NCI-H146 (cell line): ENCODE data around the gene FLII.

Source experiments
- DNase-seq: peaks from one replicate; lab custom pipeline; 2025; lab: John Stamatoyannopoulos, UW

FLII gene

DNA sequence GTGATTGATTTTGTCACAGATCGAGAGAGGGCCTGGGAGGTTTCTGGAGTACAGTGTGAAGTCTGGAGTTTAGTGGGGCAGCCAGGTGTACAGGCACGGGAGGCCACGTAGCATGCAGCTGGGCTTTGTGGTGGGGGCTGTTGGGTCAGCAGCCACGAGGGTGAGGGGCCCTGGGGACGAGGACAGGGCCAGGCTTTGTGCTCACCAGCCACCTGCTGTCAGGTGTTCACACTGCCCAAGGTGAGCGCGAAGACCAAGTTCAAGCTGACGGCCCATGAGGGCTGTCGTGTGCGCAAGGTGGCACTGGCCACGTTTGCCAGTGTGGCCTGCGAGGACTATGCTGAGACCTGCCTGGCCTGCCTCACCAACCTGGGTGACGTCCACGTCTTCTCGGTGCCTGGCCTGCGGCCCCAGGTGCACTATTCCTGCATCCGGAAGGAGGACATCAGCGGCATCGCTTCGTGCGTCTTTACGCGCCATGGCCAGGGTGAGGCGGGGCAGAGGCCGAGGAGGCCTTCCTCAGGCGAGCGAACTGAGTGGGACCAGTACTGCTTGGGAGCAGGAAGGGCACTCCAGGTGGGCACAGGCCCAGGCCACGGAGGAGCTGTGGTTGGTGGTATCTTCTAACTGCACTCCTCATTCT, 17.2 kb downstream of the FLII start:
- no peak for DNase-seq

DNA sequence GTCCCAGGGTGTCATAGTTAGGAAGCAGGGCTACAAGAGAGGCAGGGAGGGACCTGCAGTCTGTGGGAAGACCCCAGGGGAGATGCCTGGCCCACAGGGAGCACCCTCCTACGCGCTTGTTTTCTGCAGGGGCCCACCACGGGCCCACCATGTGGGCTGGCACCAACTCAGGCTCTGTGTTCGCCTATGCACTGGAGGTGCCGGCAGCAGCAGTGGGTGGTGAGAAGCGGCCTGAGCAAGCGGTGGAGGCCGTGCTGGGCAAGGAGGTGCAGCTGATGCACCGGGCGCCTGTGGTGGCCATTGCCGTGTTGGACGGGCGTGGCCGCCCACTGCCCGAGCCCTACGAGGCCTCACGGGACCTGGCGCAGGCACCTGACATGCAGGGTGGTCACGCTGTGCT, 18.1 kb downstream of the FLII start:
- DNase-seq, result no peak

DNA sequence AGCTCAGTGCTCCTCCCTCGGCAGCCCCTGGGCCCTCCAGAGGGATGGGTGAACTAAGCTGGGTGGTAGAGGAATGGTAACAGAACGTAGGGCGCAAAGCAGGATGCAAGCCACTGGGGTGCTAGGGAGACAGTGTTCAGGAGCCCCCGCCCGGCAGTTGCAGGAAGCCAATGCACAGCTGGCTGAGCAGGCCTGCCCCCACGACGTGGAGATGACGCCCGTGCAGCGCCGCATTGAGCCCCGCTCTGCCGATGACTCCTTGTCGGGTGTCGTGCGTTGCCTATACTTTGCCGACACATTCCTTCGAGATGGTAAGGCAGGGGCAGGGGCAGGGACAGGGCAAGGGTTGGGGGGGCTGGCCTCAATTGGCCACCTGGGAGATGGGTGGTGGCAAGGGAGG, 20.2 kb downstream of the FLII start:
- DNase-seq, result no peak

DNA sequence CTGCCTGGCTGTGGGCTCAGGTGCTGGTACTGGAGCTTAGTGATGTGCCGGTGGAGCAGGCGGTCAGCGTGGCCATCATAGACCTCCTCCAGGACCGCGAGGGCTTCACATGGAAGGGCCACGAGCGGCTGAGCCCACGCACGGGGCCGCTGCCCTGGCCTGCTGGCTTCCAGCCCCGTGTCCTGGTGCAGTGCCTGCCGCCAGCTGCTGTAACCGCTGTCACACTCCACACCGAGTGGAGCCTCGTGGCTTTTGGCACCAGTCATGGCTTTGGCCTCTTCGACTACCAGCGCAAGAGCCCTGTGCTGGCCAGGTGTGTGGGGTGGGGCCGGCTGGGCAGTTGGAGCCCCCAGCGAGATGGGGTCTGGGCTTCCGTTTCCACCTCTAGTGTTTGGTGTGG, 21.1 kb downstream of the FLII start:
- no peak for DNase-seq

DNA sequence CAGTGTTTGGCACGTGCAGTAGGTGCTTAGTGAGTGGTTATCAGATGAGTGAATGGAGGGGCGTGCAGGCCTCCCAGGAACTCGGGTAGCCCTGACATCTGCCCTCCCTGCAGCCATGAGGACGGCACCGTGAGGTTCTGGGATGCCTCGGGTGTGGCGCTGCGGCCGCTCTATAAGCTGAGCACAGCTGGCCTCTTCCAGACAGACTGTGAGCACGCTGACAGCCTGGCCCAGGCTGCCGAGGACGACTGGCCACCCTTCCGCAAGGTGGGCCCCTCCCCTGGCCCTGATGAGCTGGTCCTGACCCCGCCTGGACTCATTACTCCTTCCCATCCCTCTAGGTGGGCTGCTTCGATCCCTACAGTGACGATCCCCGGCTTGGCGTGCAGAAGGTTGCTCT, 22.0 kb downstream of the FLII start:
- DNase-seq, result no peak

DNA sequence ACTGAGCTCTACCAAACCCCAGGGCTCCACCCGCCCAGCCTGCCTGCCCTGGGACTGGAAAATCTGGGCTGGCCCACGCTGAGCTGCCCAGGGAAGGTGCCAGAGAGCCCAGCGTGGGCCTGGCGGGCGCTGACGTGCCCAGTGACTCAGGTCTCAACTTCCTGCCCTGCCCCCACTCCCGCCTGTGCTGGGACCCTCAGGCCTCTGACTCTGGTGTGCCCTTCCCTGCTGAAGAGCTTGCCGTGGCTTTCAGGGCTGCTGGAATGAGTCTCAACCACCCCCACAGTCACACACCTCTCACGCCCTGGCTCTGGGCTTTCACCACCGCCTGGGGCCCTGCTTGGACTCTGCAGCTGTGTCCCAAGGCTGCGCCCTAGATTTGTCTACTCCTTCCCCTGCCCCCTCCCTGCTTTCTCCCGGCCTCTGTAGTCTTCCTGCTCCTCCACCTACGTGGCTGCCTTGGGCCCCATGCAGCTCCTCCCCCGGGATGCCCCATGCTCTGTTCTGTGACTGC, 22.7 kb downstream of the FLII start:
- no peak for DNase-seq

DNA sequence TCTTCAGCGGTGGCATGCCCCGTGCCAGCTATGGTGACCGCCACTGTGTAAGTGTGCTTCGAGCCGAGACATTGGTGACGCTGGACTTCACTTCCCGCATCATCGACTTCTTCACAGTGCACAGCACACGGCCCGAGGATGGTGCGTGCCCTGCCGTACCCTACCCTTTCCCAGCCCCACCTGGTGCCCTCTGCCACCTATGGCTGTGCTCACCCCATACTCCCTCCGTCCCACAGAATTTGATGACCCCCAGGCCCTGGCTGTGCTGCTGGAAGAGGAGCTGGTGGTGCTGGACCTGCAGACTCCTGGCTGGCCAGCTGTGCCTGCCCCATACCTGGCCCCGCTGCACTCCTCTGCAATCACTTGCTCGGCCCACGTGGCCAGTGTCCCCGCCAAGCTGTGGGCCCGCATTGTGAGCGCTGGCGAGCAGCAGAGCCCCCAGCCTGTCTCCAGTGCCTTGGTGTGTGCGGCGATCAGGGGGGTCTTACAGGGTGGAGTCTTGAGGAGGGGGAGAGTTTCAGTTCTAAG, 23.6 kb downstream of the FLII start:
- no peak for DNase-seq

DNA sequence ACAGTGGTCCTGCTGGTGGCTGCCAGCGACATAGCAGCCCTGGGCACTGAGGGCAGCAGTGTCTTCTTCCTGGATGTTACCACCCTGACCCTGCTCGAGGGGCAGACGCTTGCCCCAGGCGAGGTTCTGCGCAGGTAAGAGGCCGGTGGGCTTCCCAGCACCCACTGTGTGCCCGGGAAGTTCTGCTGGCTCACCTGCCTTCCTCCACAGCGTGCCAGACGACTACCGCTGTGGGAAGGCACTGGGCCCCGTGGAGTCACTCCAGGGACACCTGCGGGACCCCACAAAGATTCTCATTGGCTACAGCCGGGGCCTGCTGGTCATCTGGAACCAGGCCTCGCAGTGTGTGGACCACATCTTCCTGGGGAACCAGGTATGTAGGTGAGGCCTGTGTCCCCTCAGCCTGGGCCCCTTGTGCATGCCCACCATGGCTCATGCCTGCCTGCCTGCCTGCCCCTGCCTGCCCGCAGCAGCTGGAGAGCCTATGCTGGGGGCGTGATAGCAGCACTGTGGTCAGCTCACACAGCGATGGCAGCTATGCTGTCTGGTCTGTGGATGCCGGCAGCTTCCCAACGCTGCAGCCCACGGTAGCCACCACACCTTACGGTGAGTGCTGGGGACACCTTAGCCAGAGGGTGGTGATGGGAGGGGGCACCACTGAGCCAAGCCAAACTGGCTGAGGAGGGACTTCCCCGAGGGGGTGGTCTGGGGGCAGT, 24.6 kb downstream of the FLII start:
- no peak for DNase-seq

DNA sequence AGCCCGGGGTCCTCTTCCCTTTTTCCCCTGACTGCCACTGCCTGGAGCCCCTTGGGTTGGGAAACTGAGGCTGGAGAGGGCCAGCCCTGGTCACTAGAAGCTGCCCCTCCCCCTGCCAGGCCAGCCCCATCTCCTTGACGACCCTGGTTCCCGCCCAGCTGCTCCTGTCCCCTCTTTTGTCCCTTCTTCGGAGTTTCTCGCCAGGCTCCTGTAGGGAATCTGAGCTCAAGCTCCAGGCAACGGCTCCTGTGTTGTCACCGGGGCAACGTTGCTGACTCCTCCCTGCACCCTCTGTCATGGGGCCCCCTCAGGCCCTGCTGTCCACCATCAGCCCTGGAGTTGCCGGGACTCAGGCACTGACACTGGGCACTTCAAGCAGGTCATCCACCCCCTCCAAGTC, 27.4 kb downstream of the FLII start:
- no peak for DNase-seq

DNA sequence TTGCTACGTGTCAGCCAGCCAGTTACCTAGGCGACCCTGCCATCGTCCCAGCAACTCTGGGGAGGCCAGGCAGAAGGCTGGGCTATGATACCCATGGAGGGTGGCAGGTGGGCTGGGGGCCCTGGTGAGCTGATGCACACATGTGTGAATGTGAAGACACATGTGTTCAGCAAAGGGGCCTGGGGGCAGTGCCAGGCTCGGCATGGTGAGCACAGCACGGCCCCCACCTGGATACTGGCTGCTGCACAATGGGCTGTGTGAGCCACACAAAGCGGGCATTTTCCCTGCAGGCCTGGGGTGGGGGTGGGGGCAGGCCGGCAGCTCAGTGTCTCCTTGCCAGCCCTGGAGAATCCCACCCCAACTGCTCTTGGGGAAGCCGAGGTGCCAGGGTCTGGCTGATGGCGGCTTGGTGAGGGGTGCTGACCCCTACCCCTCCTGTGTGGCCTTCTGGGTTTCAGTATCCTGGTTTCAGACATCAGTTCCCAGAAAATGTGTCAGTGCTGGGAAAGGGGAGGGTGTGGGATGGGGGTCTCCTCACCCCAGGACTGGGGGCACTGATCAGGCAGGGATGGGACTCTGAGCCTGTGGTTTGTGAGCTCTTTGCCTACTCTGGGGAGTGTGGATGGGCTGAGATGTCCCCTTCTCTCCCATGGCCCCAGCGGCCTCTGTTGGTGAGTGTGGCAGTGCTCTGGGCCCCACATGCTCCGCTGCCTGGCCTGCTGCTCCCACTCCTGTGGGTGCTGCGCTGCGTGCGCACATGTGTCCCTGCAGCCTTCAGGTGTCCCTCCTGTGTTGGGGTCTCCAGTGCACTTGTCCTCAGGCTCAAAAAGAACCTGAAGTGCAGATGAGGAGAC, 28.0 kb downstream of the FLII start:
- DNase-seq, result no peak

DNA sequence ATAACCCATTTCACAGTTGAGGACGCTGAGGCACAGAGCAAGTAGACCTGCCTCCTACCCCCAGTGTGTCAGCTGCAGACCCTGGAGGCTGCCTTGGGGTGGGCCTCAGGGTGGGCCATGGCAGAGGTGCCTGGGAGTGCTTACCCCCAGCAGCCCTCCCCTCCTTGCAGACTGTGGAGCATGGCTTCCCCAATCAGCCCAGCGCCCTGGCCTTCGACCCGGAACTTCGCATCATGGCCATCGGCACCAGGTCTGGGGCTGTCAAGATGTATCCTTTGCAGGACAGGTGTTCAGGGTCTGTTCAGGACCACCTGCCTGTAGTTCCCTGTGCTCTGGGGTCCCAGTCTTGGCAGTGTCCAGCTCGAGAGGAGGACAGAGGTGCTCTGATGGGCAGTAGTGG, 28.8 kb downstream of the FLII start:
- DNase-seq, result no peak

DNA sequence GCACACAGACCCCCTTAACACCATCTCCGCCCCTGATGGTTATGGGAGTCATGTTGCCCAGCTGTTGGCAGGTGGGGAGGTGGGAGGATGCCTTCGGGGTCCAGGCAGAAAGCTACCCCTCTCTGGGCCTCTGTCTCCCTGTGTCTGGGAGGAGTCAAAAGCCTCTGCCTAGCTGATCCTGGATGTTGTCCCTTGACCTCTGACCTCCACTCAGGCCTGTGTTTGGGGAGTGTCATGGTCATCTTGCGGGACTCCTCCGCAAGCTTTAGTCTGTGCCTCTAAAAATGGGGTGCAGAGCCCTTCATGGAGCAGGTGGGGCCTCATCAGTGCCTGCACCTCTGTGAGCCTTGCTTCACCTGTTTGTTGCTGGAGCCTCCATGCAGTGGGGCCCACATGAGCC, 29.3 kb downstream of the FLII start:
- DNase-seq, result no peak

DNA sequence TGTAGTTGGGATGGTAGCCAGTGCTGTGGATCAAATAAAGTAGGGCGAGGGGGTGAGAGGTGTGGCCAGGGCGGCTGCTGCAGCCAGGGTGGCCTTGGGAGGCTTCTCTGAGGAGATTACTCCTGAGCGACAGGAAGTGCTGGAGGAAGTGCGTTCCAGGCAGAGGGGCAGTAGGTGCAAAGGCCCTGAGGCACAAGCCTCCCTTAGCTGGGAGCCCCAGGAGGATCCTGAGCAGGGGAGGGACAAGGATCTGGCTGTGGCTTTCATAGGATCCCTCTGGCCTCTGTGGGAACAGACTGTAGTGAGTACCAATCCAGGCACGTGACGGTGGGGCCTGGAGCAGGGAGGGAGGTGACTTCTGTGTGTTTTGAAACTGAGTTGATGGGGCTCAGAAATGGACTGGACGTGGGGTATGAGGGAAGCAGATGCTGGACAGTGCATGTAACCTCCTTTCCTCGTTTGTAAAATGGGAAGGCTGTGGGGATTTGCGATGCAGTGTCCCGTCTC, 30.3 kb downstream of the FLII start:
- DNase-seq, result no peak

DNA sequence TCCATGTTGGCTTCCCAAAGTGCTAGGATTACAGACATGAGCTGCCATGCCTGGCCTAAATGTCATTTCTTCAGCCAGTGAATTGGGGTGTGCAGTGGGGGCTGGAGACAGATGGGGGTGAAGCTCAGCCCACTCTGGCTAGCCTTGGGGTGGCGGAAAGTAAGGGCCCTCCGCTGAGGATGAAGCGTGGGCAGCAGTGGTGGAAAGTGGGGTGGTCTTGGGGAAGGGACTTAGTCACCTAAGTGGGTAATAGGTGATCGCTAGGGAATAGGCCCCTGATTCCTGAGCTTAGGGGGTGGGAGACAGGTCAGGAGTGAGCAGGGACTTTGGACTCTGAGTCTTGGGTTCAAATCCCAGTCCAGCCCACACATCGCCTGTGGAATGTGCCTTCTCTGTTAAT, 30.9 kb downstream of the FLII start:
- DNase-seq, result no peak

DNA sequence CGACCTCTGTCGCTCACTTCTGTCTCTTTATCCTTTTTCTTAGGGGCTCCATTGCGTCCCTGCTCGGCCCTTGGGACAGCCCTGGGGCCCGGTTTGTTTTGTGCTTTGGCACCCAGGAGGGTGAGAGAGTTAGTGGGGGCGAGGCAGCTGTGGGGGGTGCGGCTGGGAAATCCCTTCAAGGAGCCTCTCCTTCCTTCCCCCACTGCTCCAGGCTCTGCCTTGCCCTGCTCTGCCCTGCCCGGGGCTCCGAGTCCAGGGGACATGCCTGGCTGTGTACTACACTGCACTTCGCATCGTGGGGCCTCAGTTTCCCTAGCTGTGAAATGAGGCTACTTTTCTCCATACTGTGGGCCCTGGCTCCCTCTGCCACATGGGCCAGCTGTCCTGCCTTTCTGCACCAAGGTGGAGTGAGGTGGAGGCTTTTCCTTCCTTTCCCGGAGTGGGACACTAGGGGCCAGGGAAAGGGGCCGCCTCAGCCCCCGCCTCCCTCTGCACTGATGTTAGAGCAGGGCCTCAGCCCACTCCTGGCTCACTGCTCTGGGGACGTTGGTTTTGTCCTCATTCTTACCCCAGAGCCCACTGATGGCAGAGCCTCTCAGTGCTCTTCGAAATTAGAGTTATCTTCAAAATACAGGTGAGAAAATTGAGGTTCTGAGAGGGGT, 32.1 kb downstream of the FLII start:
- no peak for DNase-seq

DNA sequence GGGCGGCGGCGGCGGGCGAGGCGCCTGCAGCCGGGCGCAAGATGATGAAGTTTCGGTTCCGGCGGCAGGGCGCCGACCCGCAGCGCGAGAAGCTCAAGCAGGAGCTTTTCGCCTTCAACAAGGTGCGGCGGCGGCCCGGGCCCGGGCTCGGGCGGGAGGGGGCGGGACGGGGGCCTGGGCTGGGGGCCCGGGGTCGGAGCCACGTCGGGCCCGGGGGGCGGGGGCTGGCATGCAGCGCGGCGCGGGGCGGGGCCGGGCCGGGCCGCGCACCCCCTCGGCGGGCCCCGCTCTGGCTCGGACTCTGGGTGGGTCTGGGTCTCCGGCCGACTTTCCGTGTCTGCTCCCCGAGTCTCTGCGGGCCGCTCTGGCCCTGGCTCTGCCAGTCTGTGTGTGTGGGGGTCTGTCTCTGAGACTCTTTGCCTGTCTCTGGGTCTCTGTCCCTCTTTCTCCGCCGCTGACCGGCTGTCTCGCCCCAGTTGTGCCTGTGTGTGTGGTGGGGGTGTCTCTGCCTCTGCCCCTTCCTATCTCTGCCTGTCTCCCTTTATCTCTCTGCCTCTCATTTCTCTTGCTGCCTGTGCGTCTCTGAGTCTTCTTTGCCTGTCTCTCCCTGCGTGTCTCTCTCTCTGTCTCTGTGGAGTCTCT, 32.8 kb downstream of the FLII start:
- DNase-seq, result no peak

DNA sequence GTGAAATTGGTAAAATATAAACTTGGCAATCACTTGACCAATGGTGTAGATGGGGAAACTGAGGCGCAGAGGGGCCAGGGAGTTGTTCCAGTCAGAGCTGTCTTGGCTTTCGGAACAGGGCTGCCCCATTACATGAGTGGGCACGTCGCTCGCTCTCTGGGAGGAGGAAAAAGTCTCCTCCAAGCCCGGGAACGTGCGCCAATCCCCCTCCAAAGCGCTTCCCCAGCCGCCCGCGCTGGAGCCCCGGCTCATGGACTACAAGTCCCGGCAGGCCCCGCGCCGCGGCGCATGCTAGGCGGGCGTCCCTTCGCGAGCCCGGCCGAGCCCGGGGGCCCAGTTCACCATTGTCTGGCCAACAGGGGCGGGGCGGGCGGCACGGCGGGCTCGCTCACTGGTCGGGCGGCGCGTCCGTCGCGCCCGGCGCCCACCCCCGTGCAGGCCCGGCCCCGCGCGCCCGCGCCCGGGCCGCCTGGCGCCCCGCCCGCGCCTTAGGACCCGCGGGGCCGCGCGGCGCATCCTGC, 33.4 kb downstream of the FLII start, which contains the start of gene LLGL1:
LLGL1 (plus strand) TSS at position 515 of the 521 bp plus-strand sequence. CDS start 48 bp downstream, outside the sequence.
- peak; percentile 95 for DNase-seq

DNA sequence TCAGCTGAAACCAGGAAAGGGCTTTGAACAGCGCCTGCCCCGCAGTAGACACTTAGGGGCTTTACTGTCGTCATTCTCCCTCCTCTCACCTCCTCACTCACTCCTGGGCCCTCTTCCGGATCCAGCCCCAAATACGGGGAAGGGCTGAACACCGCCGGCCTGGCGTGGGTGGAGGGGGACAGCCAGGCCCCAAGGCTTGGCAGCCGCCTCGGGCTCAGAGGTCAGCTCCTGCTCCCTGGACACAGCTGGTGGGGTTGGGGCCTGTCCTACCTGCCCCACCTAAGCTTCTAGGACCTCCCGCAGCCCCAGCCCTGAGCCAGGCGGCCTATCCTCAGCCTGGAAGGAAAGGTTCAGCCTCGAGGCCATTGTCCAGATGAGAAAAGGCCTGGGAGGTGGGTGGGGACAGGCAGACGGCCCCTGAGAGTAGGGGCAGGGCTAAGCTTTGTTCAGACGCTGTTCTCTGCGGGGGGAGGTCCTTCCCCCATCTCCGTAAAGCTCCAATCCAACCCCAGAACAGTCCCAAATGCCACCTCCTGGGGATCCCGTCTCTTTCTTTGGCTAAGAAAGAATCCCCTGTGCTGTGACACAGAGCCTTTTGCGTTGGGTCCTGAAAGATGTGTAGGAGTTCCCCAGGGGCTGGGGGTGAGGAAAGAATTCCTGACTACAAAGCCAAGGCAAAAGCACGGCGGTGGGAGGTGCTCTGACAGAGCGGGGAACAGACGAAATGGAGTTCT, 34.0 kb downstream of the FLII start:
- DNase-seq, result no peak

DNA sequence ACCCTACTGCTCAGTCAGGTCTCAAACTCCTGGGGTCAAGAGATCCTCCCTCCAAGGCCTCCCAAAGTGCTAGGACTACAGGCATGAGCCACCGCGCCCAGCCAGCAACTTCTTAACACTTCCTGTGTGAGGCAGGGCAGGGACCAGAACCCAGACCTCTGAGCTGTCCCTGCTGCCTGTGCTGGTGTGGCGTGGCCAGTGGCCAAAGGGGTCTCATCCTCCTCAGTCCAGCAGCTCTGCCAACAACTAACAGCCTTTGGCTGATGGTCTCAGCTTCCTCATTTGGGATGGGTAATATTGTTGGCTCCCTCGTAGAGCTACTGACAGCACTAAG, 34.5 kb downstream of the FLII start:
- DNase-seq, result no peak

DNA sequence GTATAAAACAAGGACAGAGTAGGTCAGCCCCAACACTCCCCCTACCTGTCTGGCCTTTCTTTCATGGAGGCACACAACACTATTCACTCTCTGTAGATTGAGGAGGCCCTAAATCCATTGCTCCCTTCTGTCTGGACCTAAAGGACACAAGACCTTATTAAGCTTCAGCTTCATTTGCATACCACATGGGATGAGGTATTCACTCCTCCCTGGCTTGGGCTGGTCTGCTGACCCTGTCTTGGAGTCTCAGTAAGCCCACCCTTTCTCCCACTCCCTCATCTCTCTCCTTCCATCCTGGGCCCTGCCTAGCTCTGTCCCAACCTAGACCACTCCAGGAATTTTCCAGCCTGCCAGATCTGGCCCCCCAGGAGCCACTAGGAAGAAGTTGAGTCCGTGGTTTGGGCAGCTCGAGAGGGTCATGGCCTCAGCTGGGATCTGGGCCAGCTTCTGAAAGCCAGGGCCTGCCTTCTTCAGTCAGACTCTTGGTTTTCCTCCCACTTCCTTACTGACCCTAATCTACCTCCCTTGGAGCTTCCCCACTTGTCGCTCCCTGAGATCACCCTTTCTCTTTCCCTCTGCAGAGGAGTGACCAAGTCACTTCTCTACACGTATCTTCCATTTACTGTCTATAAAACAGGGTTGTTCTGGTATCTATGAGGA, 39.7 kb downstream of the FLII start:
- DNase-seq, result no peak
